NT2/D1 (cell line): ENCODE data around the gene USH2A.

Source experiments
- SUZ12 ChIP-seq: IDR thresholded peaks from 2 replicates; pipeline ENCODE4 v1.6.1; 2011; ENCODE audit not compliant: insufficient read length, insufficient read depth; ENCODE audit errors: extremely low read depth
- YY1 ChIP-seq: IDR thresholded peaks from 2 replicates; pipeline ENCODE4 v1.6.1; 2011; ENCODE audit not compliant: insufficient read length, insufficient read depth

DNA sequence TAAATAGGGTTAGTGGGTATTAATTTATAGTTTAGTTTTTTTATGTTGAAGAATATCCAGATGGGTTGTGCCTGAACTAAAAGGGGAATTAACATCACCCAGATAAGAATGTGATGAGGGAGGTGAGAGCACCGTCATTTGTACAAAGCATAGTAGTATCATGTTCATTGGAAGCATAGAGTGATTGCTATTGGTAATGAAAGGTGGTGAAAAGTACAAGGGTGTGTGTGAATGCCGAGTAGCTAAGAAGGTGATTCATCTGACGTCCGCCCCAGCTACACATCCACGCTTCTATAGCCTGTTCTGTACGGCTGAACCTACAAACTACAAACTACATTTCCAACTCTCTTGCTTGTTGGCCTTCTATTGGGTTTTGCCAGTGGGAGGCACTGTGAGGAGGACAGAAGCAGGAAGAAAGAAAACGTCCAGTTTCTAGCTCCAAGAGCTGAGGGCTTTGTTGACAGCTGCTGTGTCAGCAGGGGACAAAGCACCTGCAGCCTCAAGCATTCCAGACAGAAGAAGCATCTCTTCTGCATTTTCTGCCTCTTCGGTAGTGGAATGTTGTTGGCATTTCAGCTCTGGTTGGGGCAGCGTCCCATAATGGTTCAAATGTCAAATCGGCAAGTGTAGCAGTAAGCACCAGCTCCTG, 451.3 kb downstream of the USH2A start:
- no peak for TF ChIP-seq SUZ12
- TF ChIP-seq YY1 = no peak
